KOPT-K1 (cell line): Measurements from ENCODE around the gene TMEM91.

Experiments used
- H3K27ac ChIP-seq: fragments of 200-600 bp; sonication (generic); 2 replicates; pipeline ENCODE4 v1.5.1; 2016; ENCODE audit warnings: antibody characterized with exemption, mild to moderate bottlenecking, low read depth, low read length; ENCODE audit not compliant: poor library complexity, severe bottlenecking
- H3K36me3 ChIP-seq: fragments of 200-600 bp; sonication (generic); 2 replicates; pipeline ENCODE4 v1.5.1; 2017; ENCODE audit warnings: antibody characterized with exemption, mild to moderate bottlenecking, low read length, moderate library complexity; ENCODE audit not compliant: insufficient read depth
- H3K9me3 ChIP-seq: fragments of 200-600 bp; sonication (generic); 2 replicates; pipeline ENCODE4 v1.5.1; 2017; ENCODE audit warnings: antibody characterized with exemption, low read length, mild to moderate bottlenecking; ENCODE audit not compliant: insufficient read depth, poor library complexity, severe bottlenecking

TMEM91 gene

DNA sequence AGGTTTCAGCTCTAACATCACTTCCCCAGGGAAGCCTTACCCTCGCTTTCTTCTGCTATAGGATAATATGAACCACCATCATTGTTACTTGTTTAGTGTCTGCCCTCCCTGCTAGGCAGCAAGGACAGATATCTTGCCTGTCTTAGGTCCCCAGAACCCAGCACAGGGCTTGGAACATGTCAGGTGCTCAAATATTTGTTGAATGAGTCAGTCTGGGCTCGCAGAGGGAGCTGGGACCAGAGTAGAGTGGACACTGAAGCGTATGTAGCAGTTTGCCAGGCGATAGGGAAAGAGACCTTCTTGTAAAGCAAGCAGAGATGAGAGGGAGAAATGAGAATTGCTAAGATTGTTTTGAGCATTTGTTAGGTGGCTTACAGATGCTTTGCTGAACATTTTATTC lies 33.0 kb downstream of the TMEM91 start:
- Histone ChIP-seq H3K27ac (no peak overlapping the region), H3K9me3 (no peaks in the 10 kb centered on the region), H3K36me3 (peaks cover 13% of the 10 kb centered on the region; the same call in 1 of the 2 replicates)

DNA sequence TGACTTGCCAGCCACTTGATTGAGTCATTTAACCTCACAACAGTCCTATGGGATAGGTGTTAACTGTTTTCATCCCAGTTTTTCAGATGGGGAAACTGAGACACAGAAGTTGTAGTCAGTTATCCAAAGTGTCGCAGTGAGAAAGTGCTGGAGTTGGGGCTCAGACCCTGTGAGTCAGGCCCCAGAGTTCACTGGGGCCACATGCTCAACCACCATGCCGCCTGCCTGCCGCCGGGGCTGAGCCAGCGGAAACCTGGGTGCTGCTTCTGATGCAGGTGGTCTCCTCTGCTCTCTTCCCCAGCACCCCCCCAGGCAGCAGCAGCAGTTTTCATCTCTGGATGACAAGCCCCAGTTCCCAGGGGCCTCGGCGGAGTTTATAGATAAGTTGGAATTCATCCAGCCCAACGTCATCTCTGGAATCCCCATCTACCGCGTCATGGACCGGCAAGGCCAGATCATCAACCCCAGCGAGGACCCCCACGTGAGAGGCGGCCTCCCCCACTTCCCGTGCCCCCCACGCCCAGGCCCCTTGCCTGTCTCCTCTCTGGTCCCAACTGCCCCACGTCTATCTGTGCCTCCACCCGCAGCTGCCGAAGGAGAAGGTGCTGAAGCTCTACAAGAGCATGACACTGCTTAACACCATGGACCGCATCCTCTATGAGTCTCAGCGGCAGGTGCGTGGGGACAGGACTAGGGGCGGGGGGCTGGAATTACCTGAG lies 34.2 kb downstream of the TMEM91 start:
- Histone ChIP-seq H3K9me3 (no peaks in the 10 kb centered on the region), H3K27ac (no peak overlapping the region), H3K36me3 (peaks cover 24% of the 10 kb centered on the region; the same call in 1 of the 2 replicates)

DNA sequence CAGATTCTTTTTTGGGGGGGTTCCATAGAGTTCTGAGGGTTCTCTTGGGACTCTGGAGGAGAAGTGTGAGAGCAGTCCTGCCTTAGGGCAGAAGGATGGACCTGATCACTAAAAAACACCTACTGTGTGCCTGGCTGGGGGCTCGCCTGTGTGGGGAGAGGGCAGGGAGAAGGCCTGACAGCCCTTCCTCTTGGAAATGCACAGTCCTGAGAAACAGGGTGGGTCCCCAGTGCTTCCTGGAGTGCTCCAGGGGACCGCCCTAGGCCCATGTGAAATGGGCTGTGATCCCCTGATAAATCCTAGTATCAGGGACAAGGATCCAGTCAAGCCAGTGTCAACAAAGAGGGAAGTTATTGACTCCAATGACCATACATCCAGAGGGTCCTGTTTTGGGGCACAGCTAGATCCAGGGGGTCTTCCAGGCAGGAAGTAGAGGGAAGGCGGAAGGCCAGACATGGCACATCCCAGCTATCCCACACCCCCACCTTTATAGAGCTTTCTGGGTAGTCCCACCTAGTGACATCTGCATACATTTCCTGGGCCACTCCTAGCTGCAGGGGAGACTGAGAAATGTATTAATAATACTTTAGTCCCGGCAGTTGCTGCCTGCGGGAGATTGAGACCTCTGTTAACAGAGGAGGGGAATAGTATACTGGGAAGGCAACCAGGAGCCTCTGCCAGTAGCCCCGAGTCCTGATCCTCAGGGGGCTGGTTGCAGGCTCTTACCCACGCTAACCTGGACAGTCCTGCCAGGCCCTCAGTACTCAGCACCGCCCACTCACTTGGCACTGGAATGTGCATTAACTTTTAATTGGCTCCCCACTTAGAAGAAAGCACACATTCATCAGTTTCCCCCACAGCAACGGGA lies 35.0 kb downstream of the TMEM91 start:
- H3K27ac ChIP-seq: no peak overlapping the region
- H3K9me3 ChIP-seq: no peaks in the 10 kb centered on the region
- peaks cover 27% of the 10 kb centered on the region; the same call in 1 of the 2 replicates for H3K36me3 ChIP-seq

DNA sequence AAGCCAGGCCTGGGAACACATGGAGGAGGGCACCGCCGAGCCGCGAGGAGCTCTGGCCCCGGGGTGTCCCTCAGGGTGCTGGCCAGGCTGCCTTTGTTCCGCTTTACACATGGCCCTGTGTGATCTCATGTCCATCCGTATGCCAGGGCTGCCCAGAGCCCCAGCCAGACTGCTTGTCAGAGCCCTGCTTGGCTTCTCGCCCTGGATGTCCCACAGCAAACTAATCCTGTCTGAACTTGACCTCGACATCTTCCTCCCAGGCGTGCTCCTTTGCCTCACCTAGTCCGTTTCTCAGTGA lies 35.6 kb downstream of the TMEM91 start:
- H3K27ac ChIP-seq: no peak overlapping the region
- peaks cover 30% of the 10 kb centered on the region; the same call in 1 of the 2 replicates for H3K36me3 ChIP-seq
- H3K9me3 ChIP-seq: no peaks in the 10 kb centered on the region

DNA sequence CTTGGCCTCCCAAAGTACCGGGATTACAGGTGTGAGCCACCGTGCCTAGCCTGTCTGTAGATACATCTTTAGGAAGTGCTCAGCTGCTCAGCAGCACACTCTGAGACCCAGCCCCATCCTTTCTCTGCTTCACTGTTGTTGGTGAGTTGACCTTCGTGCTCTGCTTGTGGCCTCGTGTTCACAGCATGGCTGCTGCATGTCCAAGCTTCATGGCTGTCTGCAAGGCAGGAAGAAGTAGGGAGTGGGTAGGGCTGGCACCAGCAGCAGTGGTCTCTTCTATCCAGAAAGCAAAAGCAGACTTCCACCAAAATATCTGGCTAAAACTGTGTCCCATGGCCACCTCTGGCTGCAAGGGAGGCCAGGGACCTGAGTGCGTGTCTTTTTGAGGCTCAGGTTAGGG lies 36.6 kb downstream of the TMEM91 start:
- no peak overlapping the region for H3K27ac ChIP-seq
- no peaks in the 10 kb centered on the region for H3K9me3 ChIP-seq
- H3K36me3 ChIP-seq: peaks cover 30% of the 10 kb centered on the region; the same call in 1 of the 2 replicates

DNA sequence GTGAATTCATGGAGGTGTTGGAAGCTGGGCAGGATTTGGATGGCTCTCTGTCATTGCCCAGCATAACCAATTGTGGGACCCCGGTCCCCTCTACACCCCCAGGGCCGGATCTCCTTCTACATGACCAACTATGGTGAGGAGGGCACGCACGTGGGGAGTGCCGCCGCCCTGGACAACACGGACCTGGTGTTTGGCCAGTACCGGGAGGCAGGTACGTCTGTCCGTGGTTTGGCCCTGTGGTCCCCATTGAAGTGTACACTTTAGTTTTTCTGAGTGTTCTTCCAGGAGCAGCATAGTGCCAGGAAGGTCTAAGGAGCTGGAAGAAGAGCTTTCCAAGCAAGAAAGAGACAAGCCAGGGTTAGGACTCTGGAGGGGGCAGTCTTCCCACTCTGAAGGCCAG lies 37.6 kb downstream of the TMEM91 start:
- no peaks in the 10 kb centered on the region for H3K9me3 ChIP-seq
- H3K27ac ChIP-seq: no peak overlapping the region
- H3K36me3 ChIP-seq: peaks cover 34% of the 10 kb centered on the region; the same call in 1 of the 2 replicates

DNA sequence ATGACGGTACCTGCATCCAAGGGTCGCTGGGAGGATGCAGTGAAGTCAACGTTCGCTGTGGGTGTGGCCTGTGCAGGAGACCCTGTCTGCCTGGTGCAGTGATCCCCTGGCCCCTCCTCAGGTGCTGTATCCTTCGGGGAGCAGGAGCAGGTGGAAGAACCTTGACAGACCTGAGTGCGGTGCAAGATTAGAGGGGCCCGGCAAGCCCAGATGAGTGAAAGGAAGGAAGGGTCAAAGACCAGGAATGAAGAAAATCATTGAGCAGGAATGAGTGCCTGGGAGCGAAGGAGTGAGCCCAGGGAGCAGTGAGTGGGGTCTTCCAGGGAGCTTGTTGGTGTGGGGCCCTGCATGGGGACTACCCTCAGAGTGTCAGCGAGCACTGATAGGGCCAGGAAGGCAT lies 38.1 kb downstream of the TMEM91 start:
- Histone ChIP-seq H3K36me3 (peaks cover 38% of the 10 kb centered on the region; the same call in 1 of the 2 replicates), H3K27ac (no peak overlapping the region)

DNA sequence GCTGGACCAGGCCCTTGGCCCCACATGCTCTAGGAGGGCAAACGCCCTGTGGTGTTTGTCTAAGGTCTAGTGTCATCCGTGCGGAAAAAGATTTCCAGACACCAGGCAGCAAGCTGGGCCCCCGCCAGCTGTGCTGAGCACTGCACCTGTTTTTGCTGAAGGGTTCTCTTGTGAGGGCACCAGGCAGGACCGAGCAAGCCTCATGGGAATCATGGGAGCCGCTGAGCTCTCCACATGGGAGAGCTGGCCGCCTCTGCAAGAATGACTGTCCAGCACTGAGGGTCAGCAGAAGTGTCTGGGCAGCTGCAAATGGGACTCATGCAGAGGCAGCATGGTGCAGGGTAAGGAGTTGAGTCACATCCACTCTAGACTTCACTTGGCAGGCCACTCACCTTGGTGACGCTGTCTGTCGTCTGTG lies 38.8 kb downstream of the TMEM91 start:
- Histone ChIP-seq H3K27ac (no peak overlapping the region), H3K9me3 (no peaks in the 10 kb centered on the region), H3K36me3 (peaks cover 43% of the 10 kb centered on the region)

More for the DNA sequence above, 38.1 kb downstream of the TMEM91 start:
- no peaks in the 10 kb centered on the region for H3K9me3 ChIP-seq

DNA sequence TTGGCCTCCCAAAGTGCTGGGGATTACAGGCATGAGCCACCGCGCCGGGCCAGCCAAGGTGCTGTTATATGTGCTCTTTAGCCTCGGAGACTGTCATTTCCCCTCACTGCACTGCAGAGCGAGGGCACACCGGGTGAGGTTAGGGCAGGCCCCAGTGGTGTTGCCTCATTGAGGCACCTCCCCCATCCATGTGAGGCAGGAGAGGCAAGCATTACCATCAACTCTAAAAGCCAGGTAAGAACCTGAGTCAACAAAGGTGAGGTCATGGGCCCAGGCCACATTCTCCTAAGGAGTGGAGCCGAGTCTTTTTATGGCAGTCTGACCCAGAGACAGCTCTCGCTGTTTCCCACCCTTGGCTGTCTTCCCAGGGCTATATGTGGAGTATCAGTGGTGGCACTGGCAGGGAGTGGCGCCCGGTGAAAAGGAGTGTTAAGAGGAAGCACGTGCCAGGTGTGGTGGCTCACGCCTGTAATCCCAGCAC lies 39.9 kb downstream of the TMEM91 start:
- Histone ChIP-seq H3K27ac (no peak overlapping the region), H3K36me3 (peaks cover 49% of the 10 kb centered on the region), H3K9me3 (no peaks in the 10 kb centered on the region)

GRCh38 chr19:41420101-41420880 lies 44.0 kb downstream of the TMEM91 start:
- Histone ChIP-seq H3K36me3 (peaks cover 45% of the 10 kb centered on the region), H3K27ac (no peak overlapping the region), H3K9me3 (no peaks in the 10 kb centered on the region)

DNA sequence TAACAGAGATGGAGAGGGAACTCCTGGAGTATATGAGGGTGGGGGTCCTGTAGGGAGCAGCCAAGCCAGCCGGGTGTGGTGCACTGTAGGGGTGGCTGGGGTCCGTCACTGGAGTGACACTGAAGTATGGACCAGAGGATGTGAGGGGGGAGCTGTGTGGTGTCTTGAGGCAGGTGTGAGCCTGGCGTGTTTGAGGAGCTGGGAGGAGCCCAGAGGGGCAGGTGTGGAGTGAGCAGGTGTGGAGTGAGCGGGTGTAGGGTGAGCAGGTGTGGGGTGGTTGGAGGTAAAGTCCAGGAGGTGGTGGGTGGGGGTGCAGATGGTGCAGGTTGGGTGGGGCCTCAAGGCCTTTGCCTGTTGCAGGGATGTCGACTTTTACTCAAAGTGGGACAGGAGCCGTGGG lies 45.0 kb downstream of the TMEM91 start:
- H3K27ac ChIP-seq: no peak overlapping the region
- H3K9me3 ChIP-seq: no peaks in the 10 kb centered on the region
- H3K36me3 ChIP-seq: peaks cover 47% of the 10 kb centered on the region

DNA sequence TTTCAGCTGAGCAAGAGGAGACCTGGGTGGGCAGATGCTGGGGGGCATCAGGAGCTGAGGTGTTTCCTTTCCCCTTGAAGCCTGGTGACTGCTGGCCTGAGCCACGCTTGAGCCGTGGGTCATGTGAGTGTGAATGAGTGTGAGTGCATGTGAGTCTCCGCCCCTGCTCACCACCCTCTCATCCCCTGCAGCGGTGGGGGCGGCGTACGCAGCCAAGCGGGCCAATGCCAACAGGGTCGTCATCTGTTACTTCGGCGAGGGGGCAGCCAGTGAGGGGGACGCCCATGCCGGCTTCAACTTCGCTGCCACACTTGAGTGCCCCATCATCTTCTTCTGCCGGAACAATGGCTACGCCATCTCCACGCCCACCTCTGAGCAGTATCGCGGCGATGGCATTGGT lies 45.6 kb downstream of the TMEM91 start:
- Histone ChIP-seq H3K27ac (no peak overlapping the region), H3K36me3 (peaks cover 45% of the 10 kb centered on the region)

DNA sequence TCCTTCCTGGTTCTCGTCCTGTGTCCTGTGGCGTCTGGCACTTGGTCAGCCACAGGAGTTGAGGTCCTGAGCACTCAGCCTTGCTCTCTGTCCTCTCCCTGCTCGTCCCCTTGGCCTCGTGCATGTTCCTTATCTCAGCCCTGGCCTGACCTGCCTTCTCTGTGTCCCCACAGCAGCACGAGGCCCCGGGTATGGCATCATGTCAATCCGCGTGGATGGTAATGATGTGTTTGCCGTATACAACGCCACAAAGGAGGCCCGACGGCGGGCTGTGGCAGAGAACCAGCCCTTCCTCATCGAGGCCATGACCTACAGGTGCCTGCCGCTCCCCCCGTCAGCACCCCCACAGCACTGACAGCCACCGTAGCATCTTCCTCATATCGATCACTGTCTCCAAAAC lies 46.1 kb downstream of the TMEM91 start:
- no peak overlapping the region for H3K27ac ChIP-seq
- peaks cover 45% of the 10 kb centered on the region for H3K36me3 ChIP-seq
- H3K9me3 ChIP-seq: no peaks in the 10 kb centered on the region

More for the DNA sequence above, 45.6 kb downstream of the TMEM91 start:
- H3K9me3 ChIP-seq: no peaks in the 10 kb centered on the region

DNA sequence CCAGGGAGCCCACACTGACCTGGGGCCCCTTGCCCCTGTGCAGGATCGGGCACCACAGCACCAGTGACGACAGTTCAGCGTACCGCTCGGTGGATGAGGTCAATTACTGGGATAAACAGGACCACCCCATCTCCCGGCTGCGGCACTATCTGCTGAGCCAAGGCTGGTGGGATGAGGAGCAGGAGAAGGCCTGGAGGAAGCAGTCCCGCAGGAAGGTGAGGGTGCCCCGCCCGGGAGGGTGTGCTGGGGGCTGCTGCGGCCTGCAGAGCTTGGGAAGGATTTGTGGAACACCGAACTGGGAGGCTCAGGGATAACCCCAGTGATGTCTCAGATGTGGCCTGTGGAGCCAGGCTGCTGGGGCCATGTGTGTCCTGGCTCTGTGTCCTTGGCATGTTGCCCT lies 46.6 kb downstream of the TMEM91 start:
- H3K9me3 ChIP-seq: no peaks in the 10 kb centered on the region
- peaks cover 45% of the 10 kb centered on the region for H3K36me3 ChIP-seq
- H3K27ac ChIP-seq: no peak overlapping the region
